ENCODE data around the gene CLEC4A.
A peak's percentile ranks its signal among the peaks of the same experiment; 100 is the strongest.
"Not testable (repeated sequence)": the region's sequence is repeated elsewhere in the genome, so short reads cannot be mapped to it uniquely, and the experiment has no call there.

Gene CLEC4A

DNA sequence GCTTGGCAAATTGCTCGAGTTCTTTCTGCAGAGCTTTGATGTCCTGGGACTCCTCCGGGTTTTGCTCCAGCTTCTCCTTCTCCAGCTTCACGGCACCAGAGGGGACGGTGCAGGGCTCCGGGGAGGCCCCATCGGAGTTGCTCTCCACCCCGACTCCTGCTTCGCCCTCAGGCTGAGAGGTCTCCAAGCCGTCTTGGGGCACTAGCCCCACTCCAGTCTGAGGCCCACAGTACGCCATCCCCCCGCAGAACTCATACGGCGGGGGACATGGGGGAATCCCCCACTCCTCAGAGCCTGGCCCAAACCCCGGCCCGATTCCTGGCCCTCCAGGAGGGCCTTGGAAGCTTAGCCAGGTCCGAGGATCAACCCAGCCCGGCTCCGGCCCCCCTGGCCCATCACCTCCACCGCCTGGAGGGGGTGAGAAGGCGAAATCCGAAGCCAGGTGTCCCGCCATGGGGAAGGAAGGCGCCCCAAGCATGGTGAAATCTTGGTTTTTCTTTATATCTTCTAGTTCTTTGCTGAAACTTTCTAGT, 11.0 kb downstream of the CLEC4A start:
- not testable (repeated sequence) for DNase-seq

DNA sequence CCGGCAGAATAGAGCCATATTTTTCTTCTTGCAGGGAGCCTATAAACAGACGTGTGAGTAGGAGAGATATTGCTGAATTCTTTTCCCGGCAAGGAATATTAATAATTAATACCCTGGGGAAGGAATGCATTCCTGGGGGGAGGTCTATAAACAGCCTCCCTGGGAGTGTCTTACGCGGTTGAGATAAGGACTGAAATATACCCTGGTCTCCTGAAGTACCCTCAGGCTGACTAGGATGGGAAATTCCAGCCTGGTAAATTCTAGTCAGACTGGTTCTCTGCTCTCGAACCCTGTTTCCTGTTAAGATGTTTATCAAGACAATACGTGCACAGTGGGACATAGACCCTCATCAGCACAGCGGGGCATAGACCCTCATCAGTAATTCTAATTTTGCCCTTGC, 18.2 kb downstream of the CLEC4A start:
- DNase-seq: not testable (repeated sequence)

DNA sequence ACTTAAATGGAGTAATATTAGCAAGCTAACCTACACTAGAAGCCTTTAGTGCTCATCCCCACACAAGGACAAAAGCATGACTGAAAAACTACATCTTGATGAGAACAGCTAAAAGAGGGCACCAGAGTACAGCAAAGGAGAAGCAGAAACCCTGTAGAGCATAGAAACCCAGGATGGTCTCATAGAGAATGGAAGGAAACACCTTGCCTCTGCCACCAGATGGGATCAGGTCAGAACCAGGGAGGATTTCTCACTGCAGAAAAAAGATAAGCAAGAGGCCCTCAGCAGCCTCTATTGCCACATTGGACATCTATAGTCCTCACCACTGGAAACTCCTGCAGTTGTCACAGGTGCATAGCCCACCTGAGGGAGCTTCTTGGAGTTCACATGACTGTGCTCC, 19.8 kb downstream of the CLEC4A start:
- no peak for DNase-seq

DNA sequence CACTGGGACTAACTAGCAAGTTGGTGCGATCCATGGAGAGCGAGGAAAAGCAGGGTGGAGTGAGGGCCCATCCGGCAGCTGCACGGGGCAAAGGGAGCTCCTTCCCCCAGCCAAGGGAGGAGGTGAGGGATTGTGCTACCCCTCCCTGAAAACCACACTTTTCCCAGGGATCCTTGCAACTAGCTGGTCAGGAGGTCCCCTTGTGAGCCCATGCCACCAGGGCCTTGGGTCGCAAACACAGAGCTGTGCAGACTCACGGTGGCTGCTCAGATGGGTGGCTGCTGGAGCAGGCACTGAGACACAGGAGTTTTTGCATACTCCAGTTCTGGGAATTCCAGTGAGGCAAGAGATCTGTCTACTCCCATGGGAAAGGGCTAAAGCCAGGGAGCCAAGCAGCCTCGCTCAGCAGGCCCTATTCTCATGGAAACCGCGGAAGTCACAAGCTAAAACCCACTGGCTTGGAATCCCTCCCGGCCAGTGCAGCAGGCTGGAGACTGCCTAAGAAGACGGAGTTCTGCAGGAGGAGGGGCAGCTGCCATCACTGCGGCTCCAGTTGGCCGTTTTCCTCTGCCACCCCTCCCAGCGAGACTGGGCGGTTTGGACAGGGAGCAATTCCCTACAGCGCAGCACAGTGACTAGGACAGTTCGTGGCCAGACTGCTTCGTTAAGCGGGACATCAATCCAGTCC, 22.5 kb downstream of the CLEC4A start:
- no peak for DNase-seq

DNA sequence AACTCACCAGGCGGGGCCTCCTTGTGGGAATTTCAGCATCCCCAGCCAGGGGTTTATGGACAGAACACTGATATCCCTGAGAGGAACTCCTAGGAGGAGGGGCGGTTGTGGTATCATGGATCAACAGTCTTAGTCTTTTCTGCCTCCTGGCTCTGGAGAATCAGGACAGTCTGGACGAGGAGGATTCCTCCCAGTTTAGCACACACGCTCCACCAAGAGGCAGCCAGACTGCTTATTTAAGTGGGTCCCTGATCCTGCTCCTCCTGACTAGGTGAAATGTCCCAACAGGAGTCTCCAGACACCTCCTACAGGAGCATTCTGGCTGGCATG, 23.0 kb downstream of the CLEC4A start:
- DNase-seq: no peak

DNA sequence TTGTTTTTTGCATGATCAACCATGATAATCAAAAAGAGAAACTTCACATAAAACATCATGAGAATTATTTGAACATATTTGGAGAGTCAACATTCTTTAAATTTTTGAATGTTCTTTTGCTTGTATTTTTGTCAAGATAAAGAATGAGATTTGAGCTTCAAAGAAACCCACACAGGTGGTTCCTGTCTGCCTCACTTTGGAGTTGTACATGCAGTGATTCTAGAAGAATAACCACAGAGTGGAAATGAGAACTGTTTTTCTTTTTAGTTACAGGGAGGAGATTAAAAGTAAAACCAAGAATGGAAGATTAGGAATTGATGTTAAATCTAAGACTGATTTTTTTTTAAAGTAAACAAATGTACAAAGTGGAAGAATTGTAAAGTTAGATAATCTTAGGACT, 31.1 kb downstream of the CLEC4A start:
- no peak for DNase-seq

DNA sequence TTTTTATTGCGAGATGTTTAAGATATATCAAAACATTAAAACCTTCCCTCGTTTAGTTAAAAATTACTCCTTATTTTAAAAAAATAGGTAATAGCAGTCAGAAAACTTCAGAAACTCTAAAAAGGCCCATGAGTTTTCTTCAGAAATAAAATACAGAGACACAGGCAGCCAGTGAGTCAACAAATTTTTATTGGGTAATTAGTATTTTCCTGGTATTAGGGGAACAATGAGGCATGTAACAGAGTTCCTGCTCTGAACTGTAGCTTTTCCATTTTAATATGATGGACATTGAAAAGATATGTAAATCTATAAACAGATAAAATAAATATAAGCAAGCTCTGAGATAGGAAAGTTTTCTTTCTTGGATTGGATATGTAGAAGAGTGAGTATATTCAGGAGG, 33.0 kb downstream of the CLEC4A start:
- DNase-seq: no peak

DNA sequence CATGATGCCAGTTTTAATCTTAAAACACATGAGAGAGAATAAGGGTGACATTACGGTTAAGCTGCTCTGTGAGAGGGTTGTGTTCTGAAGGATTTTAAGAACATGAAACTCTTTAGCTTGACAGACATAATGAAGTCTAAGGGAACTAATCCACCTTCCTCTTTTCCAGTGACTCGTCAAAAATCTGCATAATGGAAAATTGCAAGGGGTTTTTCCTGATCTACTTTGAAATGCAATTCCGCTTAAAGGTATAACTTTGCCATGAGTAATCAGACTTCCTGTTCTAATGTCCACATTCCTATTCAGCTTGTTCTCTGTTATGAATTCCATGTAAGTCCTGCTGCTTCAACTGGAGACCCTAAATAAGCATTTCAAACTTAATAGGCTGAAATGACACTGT, 33.4 kb downstream of the CLEC4A start, which contains the start of gene ZNF705A:
TSS of gene ZNF705A (plus strand) at position 171 of the 400 bp plus-strand sequence. CDS start 15,611 bp downstream, outside the sequence.
- no peak for DNase-seq

DNA sequence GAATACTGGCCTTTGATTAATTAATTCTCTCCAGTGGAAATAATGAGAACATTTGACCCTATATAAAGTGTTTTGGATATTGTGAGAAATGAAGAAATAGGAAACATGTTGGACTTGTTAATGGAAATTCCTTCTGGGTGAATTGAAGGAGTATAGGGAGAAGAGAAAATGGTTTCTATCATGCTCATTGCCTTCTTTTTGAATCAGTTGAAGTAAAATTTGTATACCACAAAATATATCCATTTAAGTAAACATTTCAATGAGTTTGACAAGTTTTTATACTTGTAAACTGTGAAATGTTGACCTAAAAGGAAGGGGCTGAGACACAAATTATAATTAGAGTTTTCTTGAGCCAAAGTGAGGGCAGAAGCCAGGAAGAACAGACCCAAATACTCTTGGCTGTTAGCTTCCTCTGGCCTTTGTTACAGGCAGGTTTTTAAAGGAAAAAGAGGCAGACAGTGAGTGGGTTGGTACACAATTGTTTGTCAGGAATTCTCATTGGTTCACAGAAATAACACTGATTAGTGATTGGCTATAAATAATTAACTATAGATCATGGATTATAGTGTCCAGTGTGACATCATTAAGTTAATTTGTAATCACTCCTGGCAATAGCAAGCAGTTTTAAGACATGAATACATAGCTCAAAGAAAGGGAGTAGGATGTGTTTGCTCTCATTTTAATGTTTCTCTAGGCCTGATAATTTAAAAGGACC, 34.2 kb downstream of the CLEC4A start:
- DNase-seq: no peak

DNA sequence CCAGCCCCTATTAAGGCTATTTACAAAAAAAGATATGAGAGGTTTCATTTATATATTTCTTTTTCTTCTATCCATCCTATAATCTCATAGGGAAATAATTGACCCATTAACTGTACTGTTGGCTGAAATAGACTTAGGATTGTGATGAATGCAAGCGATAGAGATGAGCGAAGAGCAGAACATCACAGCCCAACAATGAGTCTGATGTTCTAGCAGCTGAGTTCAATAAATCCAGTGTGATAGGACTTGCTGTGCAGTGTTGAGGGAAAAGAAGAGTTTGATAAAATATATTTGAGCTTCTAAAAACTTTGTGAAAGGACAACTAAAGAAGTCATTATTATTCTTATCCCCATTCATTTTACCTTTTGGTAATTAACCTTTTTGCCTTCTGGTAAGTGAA, 49.5 kb downstream of the CLEC4A start:
- DNase-seq: not testable (repeated sequence)

DNA sequence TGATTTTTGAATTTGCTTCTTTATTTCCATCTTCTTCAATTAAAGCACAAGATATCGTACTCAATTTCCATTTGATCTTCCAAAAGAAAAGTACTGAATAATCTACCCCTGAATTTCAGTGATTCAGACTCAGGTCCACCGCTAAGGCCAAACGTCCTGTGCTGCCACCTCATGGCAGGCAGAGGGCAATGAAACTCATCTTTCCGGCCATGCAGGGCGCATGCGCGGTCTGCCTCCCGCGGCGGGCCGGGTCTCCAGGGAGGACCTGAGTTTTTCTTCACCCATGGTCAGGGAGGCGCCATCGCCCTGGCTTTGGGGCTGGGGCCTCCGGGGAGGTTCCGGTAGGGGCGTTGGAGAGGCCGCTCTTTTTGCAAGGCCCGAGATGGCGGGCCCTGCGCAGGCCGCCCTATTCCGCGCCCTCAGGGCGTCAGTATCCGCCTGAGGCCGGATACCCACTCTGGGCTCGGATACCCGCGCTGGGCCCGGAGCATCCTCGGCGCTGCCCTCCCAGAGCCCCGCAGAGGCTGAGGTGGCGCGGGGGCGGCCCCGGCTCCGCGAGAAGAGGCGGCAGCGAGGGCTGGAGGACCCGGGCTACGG, 56.7 kb downstream of the CLEC4A start:
- peak; percentile 88 to 90 for DNase-seq

DNA sequence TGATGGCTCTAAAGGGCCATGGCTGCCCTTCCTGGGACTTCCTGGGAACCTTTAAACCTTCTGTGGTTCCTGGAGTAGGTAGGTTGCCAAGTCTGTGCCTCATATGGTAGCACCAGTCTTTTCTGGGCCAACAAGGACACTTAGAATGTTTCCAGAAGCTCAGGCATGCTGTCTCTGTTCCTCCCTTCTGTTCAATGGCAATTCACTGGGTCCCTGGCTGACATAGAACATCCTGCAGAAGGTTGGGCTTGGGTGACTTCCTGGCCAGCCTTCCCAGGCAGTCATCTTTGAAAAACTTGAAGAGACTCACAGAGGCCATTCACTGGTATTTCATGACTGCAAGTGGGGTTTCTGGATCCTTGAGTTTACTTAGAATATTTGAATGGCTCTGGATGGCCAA, 57.9 kb downstream of the CLEC4A start:
- DNase-seq: not testable (repeated sequence)

DNA sequence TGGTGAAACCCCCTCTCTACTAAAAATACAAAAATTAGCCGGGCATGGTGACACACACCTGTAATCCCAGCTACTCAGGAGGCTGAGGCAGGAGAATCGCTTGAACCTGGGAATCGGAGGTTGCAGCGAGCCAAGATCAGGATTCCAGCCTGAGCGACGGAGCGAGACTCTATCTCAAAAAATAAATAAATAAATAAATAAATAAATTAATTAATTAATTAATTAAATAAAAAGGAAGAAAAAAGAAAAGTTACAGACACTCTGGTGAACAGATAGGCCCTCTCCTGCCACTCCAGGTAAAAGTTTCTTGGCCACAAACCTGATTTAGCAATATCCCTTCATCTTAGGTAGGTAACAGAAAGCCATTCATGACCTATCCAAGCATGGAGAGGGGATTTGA, 59.5 kb downstream of the CLEC4A start:
- not testable (repeated sequence) for DNase-seq

DNA sequence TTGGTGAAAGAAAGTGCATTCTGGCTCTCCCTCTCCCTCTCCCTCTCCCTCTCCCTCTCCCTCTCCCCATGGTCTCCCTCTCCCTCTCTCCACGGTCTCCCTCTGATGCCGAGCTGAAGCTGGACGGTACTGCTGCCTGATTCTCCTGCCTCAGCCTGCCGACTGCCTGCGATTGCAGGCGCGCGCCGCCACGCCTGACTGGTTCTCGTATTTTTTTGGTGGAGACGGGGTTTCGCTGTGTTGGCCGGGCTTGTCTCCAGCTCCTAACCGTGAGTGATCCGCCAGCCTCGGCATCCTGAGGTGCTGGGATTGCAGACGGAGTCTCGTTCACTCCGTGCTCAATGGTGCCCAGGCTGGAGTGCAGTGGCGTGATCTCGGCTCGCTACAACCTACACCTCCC, 59.9 kb downstream of the CLEC4A start:
- DNase-seq: not testable (repeated sequence)

DNA sequence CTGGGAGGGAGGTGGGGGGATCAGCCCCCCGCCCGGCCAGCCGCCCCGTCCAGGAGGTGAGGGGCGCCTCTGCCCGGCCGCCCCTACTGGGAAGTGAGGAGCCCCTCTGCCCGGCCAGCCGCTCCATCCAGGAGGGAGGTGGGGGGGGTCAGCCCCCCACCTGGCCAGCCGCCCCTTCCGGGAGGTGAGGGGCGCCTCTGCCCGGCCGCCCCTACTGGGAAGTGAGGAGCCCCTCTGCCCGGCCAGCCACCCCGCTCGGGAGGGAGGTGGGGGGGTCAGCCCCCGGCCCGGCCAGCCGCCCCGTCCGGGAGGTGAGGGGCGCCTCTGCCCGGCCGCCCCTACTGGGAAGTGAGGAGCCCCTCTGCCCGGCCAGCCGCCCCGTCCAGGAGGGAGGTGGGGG, 60.8 kb downstream of the CLEC4A start:
- DNase-seq: not testable (repeated sequence)

DNA sequence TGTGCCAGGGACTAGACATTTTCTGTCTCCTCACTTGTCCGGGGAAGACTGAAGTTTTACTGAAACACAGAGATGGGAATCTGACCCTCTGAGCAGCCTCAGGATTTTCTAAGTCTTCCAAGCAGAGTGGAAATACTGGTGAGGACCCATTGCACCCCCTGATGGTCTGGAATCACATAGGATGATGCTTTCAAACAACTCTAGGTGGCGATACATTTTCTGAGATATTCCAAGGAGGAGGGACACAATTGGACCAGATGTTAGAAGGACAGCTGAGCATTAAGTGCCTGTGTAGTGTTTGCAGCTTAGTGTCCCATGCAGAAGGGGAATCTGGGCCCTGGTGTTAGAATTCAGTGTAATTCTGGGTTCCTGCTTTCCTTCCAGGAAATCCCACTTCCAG, 64.7 kb downstream of the CLEC4A start:
- DNase-seq: not testable (repeated sequence)
